H1 (cell line): ENCODE measurements around the gene PSORS1C1. TPM values are rescaled to one million over a fixed set of nuclear protein-coding genes. Genes with fewer than 3 reads are reported as not detected.

Experiments used
- CHD2 ChIP-seq: IDR thresholded peaks from 2 replicates; pipeline ENCODE4 v1.6.1; 2012; ENCODE audit warnings: low read length, improper control_type of control experiment
- EGR1 ChIP-seq: IDR thresholded peaks from 2 replicates; pipeline ENCODE4 v1.6.1; 2011; ENCODE audit warnings: low read depth, low read length, borderline replicate concordance
- GABPA ChIP-seq: IDR thresholded peaks from 2 replicates; pipeline ENCODE4 v1.6.1; 2011; ENCODE audit warnings: mild to moderate bottlenecking, low read length, moderate library complexity, borderline replicate concordance; ENCODE audit not compliant: insufficient read depth
- GTF2F1 ChIP-seq: IDR thresholded peaks from 2 replicates; pipeline ENCODE4 v1.6.1; 2012; ENCODE audit warnings: low read depth, low read length, improper control_type of control experiment, borderline replicate concordance
- KDM5A ChIP-seq: fragments of 200-600 bp; IDR thresholded peaks from 2 replicates; pipeline ENCODE4 v1.7.1; 2012; ENCODE audit warnings: mild to moderate bottlenecking, low read length, inconsistent platforms, mixed read lengths
- SIX5 ChIP-seq: IDR thresholded peaks from 2 replicates; pipeline ENCODE4 v1.6.1; 2011; ENCODE audit warnings: mild to moderate bottlenecking, low read depth, low read length
- TBP ChIP-seq: IDR thresholded peaks from 2 replicates; pipeline ENCODE4 v1.6.1; 2011; ENCODE audit warnings: low read depth, low read length, improper control_type of control experiment
- YY1 ChIP-seq: IDR thresholded peaks from 2 replicates; pipeline ENCODE4 v1.6.1; 2011; ENCODE audit warnings: low read depth, mild to moderate bottlenecking, low read length
- ZNF274 ChIP-seq: IDR thresholded peaks from 2 replicates; pipeline ENCODE4 v1.7.0; 2012; ENCODE audit warnings: low read length, borderline replicate concordance; ENCODE audit errors: extremely low read depth
- polyA plus RNA-seq, 7 experiments: library from polyadenylated mRNA; depleted of rRNA in 3 of 7; stranded (reverse) in 5 of 7; unstranded in 2 of 7; fragments of >200 nt in 5 of 7; fragments of 200-250 nt in 2 of 7; gene quantifications; 1 replicate in 5 of 7; 2 replicates in 1 of 7; 4 replicates in 1 of 7; pipeline versions ENCODE4 v1.2.1 to v1.2.3, GENCODE V29; 2011 to 2013; ENCODE audit warnings: missing spikeins in 2 of 7, mixed read lengths in 2 of 7
- total RNA-seq: library from RNA; stranded (reverse); fragmentation: NEBNext Ultra II Directional; extraction: Animal tissue kit (Norgen Biotek cat#: 25700); gene quantifications from 2 replicates; pipeline ENCODE4 v1.2.1, GENCODE V29; 2021
- TF ChIP-seq, protein P1 (sequence below): IDR thresholded peaks from 2 replicates; pipeline ENCODE4 v1.6.1; 2012; ENCODE audit warnings: low read length, inconsistent platforms

Gene PSORS1C1
- total and polyA plus RNA-seq, 2 of the 8 experiments (the other 6 are each of a cell fraction or from before 2014, with no cell fraction given) = 0.12 to 0.52 TPM

GRCh38 chr6:31070711-31071197 lies 43.8 kb upstream of the PSORS1C1 start (continued):
- TF ChIP-seq SIX5 (no peak), TBP (peak; percentile 33; the same call in 1 of the 2 replicates), ZNF274 (no peak), YY1 (no peak), CHD2 (no peak), GABPA (no peak), KDM5A (no peak; the same call in 1 of the 2 replicates), EGR1 (0 out of 2 replicates have a peak, but pooled peaks have one; percentile 6), GTF2F1 (no peak)
- TF ChIP-seq, protein P1, sequence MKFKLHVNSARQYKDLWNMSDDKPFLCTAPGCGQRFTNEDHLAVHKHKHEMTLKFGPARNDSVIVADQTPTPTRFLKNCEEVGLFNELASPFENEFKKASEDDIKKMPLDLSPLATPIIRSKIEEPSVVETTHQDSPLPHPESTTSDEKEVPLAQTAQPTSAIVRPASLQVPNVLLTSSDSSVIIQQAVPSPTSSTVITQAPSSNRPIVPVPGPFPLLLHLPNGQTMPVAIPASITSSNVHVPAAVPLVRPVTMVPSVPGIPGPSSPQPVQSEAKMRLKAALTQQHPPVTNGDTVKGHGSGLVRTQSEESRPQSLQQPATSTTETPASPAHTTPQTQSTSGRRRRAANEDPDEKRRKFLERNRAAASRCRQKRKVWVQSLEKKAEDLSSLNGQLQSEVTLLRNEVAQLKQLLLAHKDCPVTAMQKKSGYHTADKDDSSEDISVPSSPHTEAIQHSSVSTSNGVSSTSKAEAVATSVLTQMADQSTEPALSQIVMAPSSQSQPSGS = no peak
